Fibroblast of lung (primary cell): ENCODE results near the gene RETREG1. TPM values are rescaled to one million over a fixed set of nuclear protein-coding genes. Genes with fewer than 3 reads are reported as not detected.

ENCODE experiments used
- DNase-seq, 2 donors: peaks; one replicate each; pipeline versions ENCODE4 v3.0.0 to v3.0.0-alpha.2; 2010; ENCODE audit warnings: low read depth in 2 of 2
- H2AFZ ChIP-seq: 2 replicates; pipeline ENCODE4 v1.5.1; 2012; ENCODE audit warnings: low read length, control low read depth, inconsistent platforms
- H3K27ac ChIP-seq: 2 replicates; pipeline ENCODE4 v1.5.1; 2011; ENCODE audit warnings: low read length, control low read depth; ENCODE audit not compliant: insufficient read depth
- H3K27me3 ChIP-seq: 2 replicates; pipeline ENCODE4 v1.5.1; 2011; ENCODE audit warnings: mild to moderate bottlenecking, low read length; ENCODE audit not compliant: control insufficient read depth, insufficient read depth
- H3K36me3 ChIP-seq: 2 replicates; pipeline ENCODE4 v1.5.1; 2011; ENCODE audit warnings: low read length; ENCODE audit not compliant: control insufficient read depth, insufficient read depth
- H3K4me1 ChIP-seq: 2 replicates; pipeline ENCODE4 v1.5.1; 2011; ENCODE audit warnings: low read length; ENCODE audit not compliant: control insufficient read depth, insufficient read depth; ENCODE audit errors: extremely low read depth
- H3K4me2 ChIP-seq: 2 replicates; pipeline ENCODE4 v1.5.1; 2011; ENCODE audit warnings: low read length, control low read depth; ENCODE audit not compliant: insufficient read depth; ENCODE audit errors: extremely low read depth
- H3K4me3 ChIP-seq, 4 experiments: fragments of 200-600 bp in 1 of 4; sonication (generic) in 1 of 4; replicated peaks in 1 of 4; 2 replicates each; pipeline ENCODE4 v1.5.1; 2011 to 2016; ENCODE audit warnings: low read length in 4 of 4, low read depth in 3 of 4, mild to moderate bottlenecking in 3 of 4, control low read depth in 2 of 4, inconsistent platforms in 1 of 4, mixed read lengths in 1 of 4; ENCODE audit not compliant: insufficient read depth in 1 of 4; ENCODE audit errors: control extremely low read depth in 1 of 4
- H3K79me2 ChIP-seq: 2 replicates; pipeline ENCODE4 v1.5.1; 2012; ENCODE audit warnings: mild to moderate bottlenecking, low read length, inconsistent platforms; ENCODE audit not compliant: control insufficient read depth, insufficient read depth
- H3K9ac ChIP-seq: 2 replicates; pipeline ENCODE4 v1.5.1; 2011; ENCODE audit warnings: mild to moderate bottlenecking, low read length, control low read depth; ENCODE audit not compliant: insufficient read depth
- H3K9me3 ChIP-seq: 2 replicates; pipeline ENCODE4 v1.5.1; 2012; ENCODE audit warnings: low read depth, low read length; ENCODE audit not compliant: control insufficient read depth, insufficient read depth
- H4K20me1 ChIP-seq: 2 replicates; pipeline ENCODE4 v1.5.1; 2011; ENCODE audit warnings: low read length; ENCODE audit not compliant: control insufficient read depth, insufficient read depth; ENCODE audit errors: extremely low read depth
- EZH2 ChIP-seq: IDR thresholded peaks from 2 replicates; pipeline ENCODE4 v1.5.1; 2012; ENCODE audit warnings: low read length, control low read depth, mild to moderate bottlenecking; ENCODE audit errors: missing control alignments
- polyA plus RNA-seq, 2 donors: library from polyadenylated mRNA; depleted of rRNA in 1 of 2; stranded (reverse) in 1 of 2; unstranded in 1 of 2; fragments of >200 nt; gene quantifications; 2 replicates each; pipeline ENCODE4 v1.2.1, GENCODE V29; 2011 to 2012; ENCODE audit warnings: missing spikeins in 1 of 2
- total RNA-seq: library from RNA; depleted of rRNA; stranded (reverse); fragments of >200 nt; gene quantifications from 2 replicates; pipeline ENCODE4 v1.2.1, GENCODE V29; 2014
- TF ChIP-seq, protein P1 (sequence below), 2 donors: IDR thresholded peaks in 1 of 2; conservative IDR thresholded peaks in 1 of 2; 1 replicate in 1 of 2; 2 replicates in 1 of 2; pipeline ENCODE4 v1.5.1; 2011 to 2012; ENCODE audit warnings: low read length in 2 of 2, control low read depth in 1 of 2, inconsistent platforms in 1 of 2, low read depth in 1 of 2, mild to moderate bottlenecking in 1 of 2

RETREG1 gene
- total and polyA plus RNA-seq, 2 donors (not counting 1 experiment from before 2014, with no cell fraction given) = 0.41 to 0.99 TPM

- H3K4me3 ChIP-seq = no peak overlapping the region
These were observed 92.5 kb downstream of the RETREG1 start for GRCh38 chr5:16524286-16524685.

DNA sequence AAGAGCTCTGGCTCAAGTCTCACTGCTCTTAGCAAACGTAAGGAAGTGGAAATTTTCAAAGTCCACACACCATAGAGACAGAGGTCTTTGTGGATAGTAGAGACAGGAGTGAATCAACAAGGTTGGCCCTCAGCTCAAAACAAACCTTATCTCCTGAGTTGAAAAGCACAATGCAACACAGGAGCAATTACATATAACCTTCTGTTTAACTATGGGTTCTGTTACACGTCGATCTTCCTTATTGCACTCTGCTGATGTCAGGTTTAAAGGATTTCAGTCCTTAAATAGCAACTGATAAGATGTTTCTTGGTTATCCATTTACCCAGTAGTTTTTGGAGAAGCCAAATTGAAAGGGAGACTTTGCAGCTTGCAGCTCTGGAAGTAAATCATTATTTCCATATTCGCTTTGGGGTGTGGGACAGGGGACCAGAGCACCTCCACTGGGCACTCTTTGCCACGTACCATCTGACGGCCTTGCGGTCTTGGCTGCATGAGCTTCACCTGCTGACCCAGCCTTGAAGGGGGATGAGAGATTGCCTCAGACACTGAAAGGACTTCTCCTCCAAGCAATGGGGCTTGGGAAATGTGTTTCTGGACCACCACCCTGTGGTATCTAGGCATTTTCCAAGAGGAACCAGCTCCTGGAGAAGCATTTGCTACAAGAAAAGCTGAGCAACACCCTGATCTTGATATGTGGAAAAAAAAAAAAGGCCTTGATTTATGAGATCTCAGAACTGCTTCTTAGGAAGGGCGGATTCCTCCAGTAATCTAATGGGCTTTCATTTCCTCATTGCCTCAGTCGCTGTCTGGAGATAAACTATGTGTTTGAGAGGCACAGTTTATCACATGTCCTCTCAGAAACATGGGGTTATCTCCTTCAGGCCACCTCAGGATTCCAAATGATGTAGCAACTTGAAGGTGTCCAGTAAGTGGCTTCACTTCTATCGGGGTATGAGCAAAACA lies 95.0 kb downstream of the RETREG1 start:
- DNase-seq = no peak
- no peaks in the 10 kb centered on the region for H3K9me3 ChIP-seq
- no peak overlapping the region for H3K4me2 ChIP-seq
- H3K4me1 ChIP-seq = no peaks in the 10 kb centered on the region
- no peak overlapping the region for H3K4me3 ChIP-seq
- no peak overlapping the region for H3K27ac ChIP-seq
- no peaks in the 10 kb centered on the region for H3K79me2 ChIP-seq
- no peaks in the 10 kb centered on the region for H3K36me3 ChIP-seq
- no peak for TF ChIP-seq EZH2
- TF ChIP-seq, protein P1, sequence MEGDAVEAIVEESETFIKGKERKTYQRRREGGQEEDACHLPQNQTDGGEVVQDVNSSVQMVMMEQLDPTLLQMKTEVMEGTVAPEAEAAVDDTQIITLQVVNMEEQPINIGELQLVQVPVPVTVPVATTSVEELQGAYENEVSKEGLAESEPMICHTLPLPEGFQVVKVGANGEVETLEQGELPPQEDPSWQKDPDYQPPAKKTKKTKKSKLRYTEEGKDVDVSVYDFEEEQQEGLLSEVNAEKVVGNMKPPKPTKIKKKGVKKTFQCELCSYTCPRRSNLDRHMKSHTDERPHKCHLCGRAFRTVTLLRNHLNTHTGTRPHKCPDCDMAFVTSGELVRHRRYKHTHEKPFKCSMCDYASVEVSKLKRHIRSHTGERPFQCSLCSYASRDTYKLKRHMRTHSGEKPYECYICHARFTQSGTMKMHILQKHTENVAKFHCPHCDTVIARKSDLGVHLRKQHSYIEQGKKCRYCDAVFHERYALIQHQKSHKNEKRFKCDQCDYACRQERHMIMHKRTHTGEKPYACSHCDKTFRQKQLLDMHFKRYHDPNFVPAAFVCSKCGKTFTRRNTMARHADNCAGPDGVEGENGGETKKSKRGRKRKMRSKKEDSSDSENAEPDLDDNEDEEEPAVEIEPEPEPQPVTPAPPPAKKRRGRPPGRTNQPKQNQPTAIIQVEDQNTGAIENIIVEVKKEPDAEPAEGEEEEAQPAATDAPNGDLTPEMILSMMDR (conservative IDR thresholded peaks at IDR 0.05 in 1 of 2, IDR thresholded peaks at IDR 0.05 in 1 of 2; ENCODE audit: low read depth in 1 of 2, low read length in 2 of 2) = no peak
- no peaks in the 10 kb centered on the region for H4K20me1 ChIP-seq
- H3K27me3 ChIP-seq = peaks cover 6% of the 10 kb centered on the region
- H2AFZ ChIP-seq = no peak overlapping the region
- no peak overlapping the region for H3K9ac ChIP-seq

More at GRCh38 chr5:16524286-16524685, 92.5 kb downstream of the RETREG1 start:
- DNase-seq = no peak
- H3K9me3 ChIP-seq = no peaks in the 10 kb centered on the region
- no peak overlapping the region for H2AFZ ChIP-seq
- TF ChIP-seq EZH2 = no peak
- TF ChIP-seq, protein P1 (conservative IDR thresholded peaks at IDR 0.05 in 1 of 2, IDR thresholded peaks at IDR 0.05 in 1 of 2; ENCODE audit: low read depth in 1 of 2, low read length in 2 of 2) = no peak
- peaks cover 6% of the 10 kb centered on the region for H3K27me3 ChIP-seq
- H3K4me1 ChIP-seq = no peaks in the 10 kb centered on the region
- no peaks in the 10 kb centered on the region for H3K36me3 ChIP-seq
- no peaks in the 10 kb centered on the region for H3K79me2 ChIP-seq
- no peak overlapping the region for H3K4me2 ChIP-seq
- H4K20me1 ChIP-seq = no peaks in the 10 kb centered on the region
- no peak overlapping the region for H3K27ac ChIP-seq
- no peak overlapping the region for H3K9ac ChIP-seq

- Histone ChIP-seq H3K36me3 (no peaks in the 10 kb centered on the region), H3K4me2 (no peak overlapping the region), H3K79me2 (no peaks in the 10 kb centered on the region), H3K27ac (no peak overlapping the region), H2AFZ (no peak overlapping the region), H3K4me3 (no peak overlapping the region), H3K27me3 (peaks cover 6% of the 10 kb centered on the region), H4K20me1 (no peaks in the 10 kb centered on the region), H3K4me1 (no peaks in the 10 kb centered on the region), H3K9ac (no peak overlapping the region), H3K9me3 (no peaks in the 10 kb centered on the region)
- no peak for DNase-seq
- no peak for TF ChIP-seq EZH2
- TF ChIP-seq, protein P1 (conservative IDR thresholded peaks at IDR 0.05 in 1 of 2, IDR thresholded peaks at IDR 0.05 in 1 of 2; ENCODE audit: low read depth in 1 of 2, low read length in 2 of 2) = no peak
These were observed 96.0 kb downstream of the RETREG1 start for GRCh38 chr5:16520841-16521240.
